CD4-positive, alpha-beta T cell treated with Interleukin-21 for 1 hour (primary cell): ENCODE results near the gene ARHGAP40.

Experiments used
- DNase-seq: peaks from one replicate; pipeline ENCODE4 v3.0.0-alpha.2; 2020

ARHGAP40 gene

GRCh38 chr20:38623061-38623460 is 21.5 kb downstream of the ARHGAP40 start:
- no peak for DNase-seq

DNA sequence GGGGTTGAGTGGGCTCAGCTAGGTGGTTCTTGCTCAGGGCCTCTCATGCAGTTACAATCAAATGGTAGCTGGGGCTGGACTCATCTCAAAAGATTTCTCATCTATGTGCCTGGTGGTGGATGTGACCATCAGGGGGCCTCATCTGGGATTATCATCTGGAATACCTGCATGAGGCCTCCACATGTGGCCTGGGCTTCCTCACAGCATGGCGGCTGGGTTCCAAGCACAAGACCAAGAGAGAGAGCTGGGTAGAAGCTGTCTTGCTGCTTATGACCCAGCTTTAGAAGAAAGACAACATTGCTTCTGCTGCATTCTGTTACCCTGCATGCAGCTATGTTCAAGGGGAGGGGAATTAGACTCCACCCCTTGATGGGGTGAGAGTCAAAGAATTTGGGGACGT is 22.5 kb downstream of the ARHGAP40 start:
- no peak for DNase-seq

DNA sequence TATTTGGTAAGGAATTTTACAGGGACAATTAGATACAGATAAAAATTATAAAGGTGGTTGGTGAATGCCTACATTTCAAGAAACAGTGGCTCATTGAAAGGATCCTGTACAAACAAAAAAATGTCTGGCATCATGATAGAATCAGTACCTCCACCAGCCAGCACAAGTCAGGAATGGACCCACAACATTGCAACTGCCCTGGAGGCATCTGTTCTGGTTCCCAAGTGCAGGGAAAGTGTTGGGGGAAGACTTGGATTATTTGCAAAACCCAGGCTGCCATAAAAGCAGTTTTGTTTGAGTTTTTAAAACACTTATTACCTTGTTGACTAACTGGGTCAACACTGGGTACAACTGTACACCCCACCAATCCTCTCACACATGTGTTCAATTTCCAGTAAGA is 24.3 kb downstream of the ARHGAP40 start:
- no peak for DNase-seq

GRCh38 chr20:38626921-38627659 is 25.5 kb downstream of the ARHGAP40 start:
- DNase-seq = no peak

DNA sequence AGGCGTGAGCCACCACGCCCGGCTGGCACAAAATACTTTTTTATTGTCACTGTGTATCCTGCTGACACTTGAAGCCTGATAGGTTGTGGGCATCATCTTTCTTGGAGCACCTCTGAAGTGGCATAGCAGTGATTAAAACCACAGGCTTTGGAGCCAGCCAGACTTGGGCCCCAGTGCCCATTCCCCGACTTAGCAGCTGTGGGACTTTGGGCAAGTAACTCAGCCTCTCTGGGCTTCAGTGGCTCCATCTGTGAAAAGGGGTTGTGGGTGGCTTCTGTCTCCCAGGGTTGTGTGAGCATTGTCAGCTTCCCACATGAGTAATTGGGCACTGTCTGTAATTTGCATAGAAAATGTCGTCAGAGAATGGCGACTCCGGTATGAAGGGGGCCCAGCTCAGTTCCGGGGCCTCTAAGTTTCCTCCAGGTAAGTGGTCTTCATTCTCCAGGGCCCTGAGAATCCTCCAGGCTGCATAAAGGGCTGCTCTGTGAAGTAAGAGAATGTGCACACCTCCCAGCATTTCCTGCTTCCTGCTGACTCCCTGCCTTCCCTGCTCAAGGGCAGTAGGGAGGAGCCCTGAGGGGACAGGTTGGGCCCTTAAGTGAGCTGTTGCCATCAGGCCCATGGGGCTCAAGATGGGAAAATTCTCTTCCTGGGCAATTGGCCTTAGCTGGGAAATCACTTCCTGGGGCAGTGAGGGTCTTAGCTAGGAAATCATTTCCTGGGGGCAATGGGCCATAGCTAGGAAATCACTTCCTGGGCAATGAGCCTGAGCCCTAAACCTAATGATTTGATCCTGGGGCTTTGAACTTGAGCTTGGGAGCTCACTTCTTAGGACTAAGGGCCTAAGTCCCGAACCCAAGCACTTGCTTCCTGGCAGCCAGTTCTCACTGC is 27.2 kb downstream of the ARHGAP40 start:
- no peak for DNase-seq

DNA sequence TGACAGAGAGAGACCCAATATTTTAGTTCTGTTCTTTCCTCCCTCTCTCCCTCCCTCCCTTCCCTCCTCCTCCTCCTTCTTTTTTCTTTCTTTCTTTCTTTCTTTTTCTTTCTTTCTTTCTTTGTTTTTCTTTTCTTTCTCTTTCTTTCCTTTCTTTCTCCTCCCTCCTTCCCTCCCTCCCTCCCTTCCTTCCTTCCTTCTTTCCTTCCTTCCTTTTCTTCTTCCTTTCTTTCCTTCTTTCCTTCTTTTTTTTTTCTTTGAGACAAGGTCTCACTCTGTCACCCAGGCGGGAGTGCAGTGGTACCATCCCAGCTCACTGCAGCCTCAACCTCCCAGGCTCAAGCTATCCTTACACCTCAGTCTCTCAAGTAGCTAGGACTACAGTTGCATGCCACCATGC is 28.4 kb downstream of the ARHGAP40 start:
- no peak for DNase-seq

GRCh38 chr20:38630727-38631126 is 29.1 kb downstream of the ARHGAP40 start:
- DNase-seq = no peak

DNA sequence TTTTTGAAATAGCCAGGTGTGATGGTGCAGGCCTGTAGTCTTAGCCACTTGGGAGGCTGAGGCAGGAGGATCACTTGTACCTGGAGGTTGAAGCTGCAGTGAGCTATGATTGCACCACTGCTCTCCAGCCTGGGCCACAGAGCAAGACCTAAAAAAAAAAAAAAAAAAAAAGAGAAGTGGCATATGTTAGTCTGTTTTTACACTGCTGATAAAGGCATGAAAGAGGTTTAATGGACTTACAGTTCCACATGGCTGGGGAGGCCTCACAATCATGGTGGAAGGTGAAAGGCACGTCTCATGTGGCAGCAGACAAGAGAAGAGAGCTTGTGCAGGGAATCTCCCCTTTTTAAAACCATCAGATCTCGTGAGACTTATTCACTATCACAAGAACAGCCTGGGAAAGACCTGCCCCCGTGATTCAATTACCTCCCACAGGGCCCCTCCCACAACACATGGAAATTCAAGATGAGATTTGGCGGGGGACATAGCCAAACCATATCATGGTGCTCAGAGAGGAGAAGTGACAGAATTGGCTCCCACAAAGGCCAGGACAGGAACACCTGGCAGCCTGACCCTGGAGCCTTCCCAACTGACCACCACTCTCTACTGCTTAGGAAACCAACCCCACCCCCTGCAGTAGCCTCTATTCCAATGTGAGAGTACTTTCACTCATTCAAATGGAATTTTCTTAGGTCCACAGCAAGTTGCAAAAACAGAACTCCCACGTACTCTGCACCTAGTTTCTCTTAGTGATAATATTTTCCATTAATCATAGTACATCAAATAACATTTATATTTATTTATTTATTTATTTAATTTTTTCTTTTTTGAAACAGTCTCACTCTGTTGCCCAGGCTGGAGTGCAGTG is 29.8 kb downstream of the ARHGAP40 start:
- DNase-seq = no peak

- peak; percentile 60 for DNase-seq
These were observed 32.0 kb downstream of the ARHGAP40 start for GRCh38 chr20:38633577-38634093.

GRCh38 chr20:38635721-38636288 is 34.2 kb downstream of the ARHGAP40 start:
- peak; percentile 8 for DNase-seq

- DNase-seq = no peak
These were observed 38.9 kb downstream of the ARHGAP40 start for GRCh38 chr20:38640521-38640920.

DNA sequence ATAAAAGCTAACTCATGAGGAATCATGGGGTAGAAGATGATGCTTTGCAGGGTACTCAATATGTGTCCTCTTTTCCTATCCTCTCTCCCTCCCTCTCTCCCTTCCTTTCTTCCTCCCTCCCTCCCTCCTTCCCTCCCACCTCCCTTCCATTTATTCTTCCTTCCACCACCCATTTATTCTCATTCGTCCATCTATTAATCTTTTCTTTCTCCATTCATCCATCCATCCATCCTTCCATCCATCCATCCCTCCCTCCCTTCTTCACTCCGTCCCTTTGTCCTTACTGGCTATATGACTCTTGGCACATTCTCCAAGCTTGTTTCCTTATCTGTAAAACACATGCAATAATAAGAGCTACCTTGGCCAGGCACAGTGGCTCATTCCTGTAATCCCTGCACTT is 40.9 kb downstream of the ARHGAP40 start:
- no peak for DNase-seq

GRCh38 chr20:38644588-38645260 is 43.1 kb downstream of the ARHGAP40 start:
- no peak for DNase-seq

DNA sequence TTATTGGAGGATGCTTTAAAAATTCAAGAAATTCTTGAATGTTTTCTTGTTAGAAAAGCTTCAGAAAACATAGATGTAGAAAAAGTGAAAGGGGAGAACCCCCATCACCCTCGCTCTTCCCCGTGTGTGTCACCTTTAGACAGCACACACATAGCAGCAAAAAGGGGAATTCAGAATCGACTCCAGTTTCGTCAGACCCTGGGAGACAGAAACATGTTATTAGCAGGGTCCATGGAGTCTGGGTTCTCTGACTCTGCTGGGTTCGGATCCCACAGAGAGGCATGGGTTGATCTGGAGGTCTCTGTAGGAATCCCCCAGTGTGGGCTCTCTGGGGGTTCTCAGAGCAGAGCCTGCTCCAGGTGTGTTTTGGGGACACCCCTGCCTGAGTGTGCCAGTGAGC is 43.7 kb downstream of the ARHGAP40 start:
- no peak for DNase-seq

DNA sequence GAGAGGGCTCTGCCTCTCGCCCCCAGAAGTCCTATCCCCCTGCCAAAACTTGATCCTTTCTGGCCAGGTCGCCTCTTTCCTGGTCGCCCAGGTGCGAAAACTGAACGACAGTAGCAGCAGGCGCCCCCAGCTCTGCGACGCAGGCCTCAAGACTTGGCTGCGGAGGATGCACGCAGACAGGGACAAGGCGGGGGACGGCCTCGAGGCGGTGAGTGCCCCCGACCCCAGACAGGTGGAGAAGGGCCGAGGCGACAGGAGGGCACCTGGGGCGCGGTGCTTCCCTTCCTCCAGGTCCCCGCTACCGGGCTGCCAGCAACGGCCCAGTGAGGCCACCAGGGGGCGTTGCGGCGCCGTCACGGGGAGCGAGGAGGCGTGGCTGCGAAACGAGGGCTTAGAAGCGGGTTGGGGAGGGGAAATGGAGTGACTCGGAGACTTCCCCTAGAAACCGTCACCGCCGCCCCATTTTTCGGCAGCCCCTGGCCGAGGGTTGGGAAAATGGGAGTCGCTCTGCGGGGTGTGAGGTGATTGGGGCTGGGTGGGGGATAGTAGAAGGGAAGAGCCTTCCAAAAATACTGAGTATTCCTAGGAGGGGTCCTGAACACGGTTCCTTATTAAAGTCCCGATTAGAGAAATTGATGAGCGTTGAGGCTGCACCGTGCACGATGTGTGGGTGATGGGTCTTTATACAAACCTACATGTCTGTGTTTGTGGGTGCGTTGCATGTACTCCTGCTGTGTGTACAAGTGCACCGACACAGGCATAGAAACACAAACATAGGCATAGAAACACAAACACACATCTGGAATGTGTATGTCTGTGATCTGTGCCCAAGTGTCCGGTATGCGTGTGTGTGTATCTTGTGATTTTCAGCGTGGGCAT is 44.6 kb downstream of the ARHGAP40 start:
- peak; percentile 90 for DNase-seq

DNA sequence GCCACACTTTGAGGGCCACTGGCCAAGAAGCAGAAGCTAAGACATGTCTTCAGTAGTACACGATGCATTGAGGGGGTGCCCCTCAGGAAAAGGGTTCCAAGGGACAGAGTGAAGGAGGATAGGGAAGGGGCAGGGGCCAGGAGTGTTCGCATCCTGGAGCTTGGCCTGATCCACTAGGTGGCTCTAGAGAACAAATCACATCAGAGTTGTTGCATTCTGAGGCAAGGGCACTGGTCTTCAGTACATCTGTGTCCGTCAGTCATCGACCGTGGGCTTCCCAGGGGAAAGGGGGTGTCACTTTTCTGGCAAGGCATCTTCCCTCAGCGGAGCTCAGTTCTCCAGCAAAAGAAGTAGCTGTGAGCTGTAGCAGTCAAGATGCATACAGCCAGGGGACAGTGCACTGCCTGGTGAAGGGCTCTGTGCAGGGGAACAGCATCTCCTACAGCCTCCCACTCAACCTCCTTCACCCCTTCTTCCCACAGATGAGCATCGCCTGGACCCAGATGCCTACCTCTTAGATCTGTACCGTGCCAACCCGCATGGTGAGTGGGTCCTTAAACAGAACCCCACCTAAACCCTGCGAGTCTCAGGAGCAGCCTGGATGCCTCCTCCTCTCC is 47.8 kb downstream of the ARHGAP40 start:
- peak; percentile 4 for DNase-seq

DNA sequence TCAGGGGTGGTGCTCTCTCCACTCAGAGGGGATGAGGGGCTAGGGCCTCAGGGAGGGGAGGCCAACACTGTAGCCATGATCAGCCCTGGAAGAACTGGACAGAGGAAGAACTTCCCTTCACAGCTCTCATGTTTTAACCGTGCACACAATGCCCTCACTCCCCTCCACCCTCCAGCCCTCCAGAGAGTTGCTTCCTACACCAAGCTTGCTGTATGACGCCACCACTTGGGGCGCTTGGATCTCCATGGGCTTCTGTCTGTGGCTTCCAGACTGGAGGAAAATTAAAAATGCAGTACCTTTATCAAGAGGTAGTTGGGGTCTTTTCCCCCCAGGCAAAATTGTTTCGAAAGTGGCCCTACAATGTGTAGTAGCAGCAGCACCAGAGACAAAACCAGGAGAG is 48.4 kb downstream of the ARHGAP40 start:
- DNase-seq = no peak

DNA sequence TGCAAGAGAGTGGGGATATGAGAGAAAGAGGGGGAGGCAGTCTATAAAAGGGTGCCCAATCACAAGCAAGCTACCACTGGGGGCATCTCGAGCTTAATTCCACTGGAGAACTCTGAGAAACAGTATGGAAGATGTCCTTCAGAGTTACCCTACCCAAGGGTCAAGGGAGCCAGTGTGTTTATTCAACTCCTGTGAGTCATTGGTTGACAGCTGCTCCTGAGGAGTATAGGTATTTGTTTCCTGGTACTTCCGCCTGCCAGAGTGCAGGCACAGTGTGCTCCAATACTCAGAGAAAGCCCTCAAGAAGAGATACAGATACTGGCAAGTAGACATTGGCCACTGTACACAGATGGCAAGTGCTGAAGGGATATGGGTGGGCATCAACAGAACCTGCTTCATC is 49.5 kb downstream of the ARHGAP40 start:
- no peak for DNase-seq

DNA sequence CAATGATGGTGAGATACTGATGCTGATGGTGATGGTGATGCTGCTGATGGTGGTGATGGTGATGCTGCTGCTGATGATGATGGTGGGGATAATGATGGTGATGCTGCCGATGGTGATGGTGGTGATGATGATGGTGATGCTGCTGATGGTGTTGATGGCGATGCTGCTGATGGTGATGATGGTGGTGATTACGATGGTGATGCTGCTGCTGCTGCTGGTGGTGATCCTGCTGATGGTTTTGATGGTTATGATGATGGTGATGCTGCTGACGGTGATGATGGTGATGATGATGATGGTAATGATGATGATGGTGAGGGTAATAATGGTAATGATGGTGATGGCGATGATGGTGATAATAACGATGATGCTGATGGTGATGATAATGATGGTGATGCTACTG is 50.0 kb downstream of the ARHGAP40 start:
- DNase-seq = no peak

DNA sequence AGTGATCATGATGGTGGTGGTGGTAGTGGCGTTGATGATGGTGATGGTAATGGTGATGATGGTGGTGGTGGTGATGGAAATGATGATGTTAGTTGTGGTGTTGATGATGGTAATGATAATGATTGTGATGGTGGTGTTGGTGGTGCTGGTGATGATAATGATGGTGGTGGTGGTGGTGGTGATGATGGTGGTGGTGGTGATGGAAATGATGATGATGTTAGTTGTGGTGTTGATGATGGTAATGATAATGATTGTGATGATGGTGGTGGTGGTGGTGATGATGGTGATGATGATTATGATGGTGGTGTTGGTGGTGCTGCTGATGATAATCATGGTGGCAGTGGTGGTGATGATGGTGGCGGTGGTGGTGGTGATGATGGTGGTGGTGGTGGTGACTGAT is 51.4 kb downstream of the ARHGAP40 start:
- no peak for DNase-seq

DNA sequence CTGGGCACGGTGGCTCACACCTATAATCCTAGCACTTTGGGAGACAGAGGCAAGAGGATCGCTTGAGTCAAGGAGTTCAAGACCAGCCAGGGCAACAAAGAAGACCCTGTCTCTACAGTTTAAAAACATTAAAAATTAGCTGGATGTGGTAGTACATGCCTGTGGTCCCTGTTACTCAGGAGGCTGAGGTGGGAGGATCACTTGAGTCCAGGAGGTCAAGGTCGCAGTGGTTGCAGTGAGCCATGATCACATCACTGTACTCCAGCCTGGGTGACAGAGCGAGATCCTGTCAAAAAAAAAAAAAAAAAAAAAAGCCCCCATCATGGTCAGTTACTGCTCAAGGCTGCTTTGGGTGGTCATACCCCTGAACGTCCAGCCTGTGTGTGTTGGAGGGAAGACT is 55.8 kb downstream of the ARHGAP40 start:
- DNase-seq = no peak
